BJ (cell line): ENCODE results near the gene TCF4. TPM values are rescaled to one million over a fixed set of nuclear protein-coding genes. Genes with fewer than 3 reads are reported as not detected.
A peak's percentile ranks its signal among the peaks of the same experiment; 100 is the strongest.

Experiments
- CTCF ChIA-PET: fragments of 350-600 bp; formaldehyde crosslinking; extraction: SDS; loops from one replicate; lab custom pipeline; 2021; ENCODE audit warnings: antibody characterized with exemption, inconsistent platforms; lab: Yijun Ruan, JAX
- POLR2A ChIA-PET: fragments of 300-600 bp; sonication (Branson Sonifier 250); formaldehyde crosslinking; extraction: SDS; loops from one replicate; lab custom pipeline; 2021; ENCODE audit warnings: antibody characterized with exemption; lab: Charles Lee
- DNase-seq: peaks from one replicate; pipeline ENCODE4 v3.0.0-alpha.2; 2011; ENCODE audit warnings: low read depth
- H3K27me3 ChIP-seq: 2 replicates; pipeline ENCODE4 v1.6.0; 2011; ENCODE audit warnings: low read length; ENCODE audit not compliant: control insufficient read depth, insufficient read depth
- H3K36me3 ChIP-seq: 2 replicates; pipeline ENCODE4 v1.5.1; 2011; ENCODE audit warnings: low read length; ENCODE audit not compliant: control insufficient read depth, insufficient read depth
- H3K4me3 ChIP-seq: 2 replicates; pipeline ENCODE4 v1.5.1; 2011; ENCODE audit warnings: low read depth, mild to moderate bottlenecking, control low read depth, low read length
- CTCF ChIP-seq: IDR thresholded peaks from 2 replicates; pipeline ENCODE4 v1.5.1; 2011; ENCODE audit warnings: low read depth, mild to moderate bottlenecking, control low read depth, inconsistent platforms, low read length, moderate library complexity; ENCODE audit not compliant: insufficient read depth
- polyA plus RNA-seq: library from polyadenylated mRNA; depleted of rRNA; stranded (reverse); fragments of >200 nt; gene quantifications from 2 replicates; pipeline ENCODE4 v1.2.3, GENCODE V29; 2011

The TCF4 gene
- polyA plus RNA-seq, 1 experiment: 65.8 TPM

GRCh38 chr18:55432307-55433040 lies 155.5 kb downstream of the TCF4 start:
- no peak overlapping the region for H3K4me3 ChIP-seq
- no peaks in the 10 kb centered on the region for H3K36me3 ChIP-seq
- POLR2A ChIA-PET: no interaction called here
- CTCF ChIA-PET: no interaction called here
- no peaks in the 10 kb centered on the region for H3K27me3 ChIP-seq
- no peak for TF ChIP-seq CTCF
- no peak for DNase-seq

- Histone ChIP-seq H3K27me3 (no peaks in the 10 kb centered on the region), H3K36me3 (no peaks in the 10 kb centered on the region), H3K4me3 (no peak overlapping the region)
- POLR2A ChIA-PET: interaction anchor here (0.7 kb wide), 2 partner anchors 48 to 154 kb away, joined by 3 to 5 read pairs; no protein-coding TSS in a partner anchor
- CTCF ChIA-PET: interaction anchor here (0.7 kb wide), 1 partner anchor 183 kb away, joined by 4 read pairs; no protein-coding TSS in a partner anchor
- no peak for DNase-seq
- no peak for TF ChIP-seq CTCF
Measured at GRCh38 chr18:55430026-55430425, 158.0 kb downstream of the TCF4 start.

GRCh38 chr18:55427951-55428350 lies 160.0 kb downstream of the TCF4 start:
- CTCF ChIA-PET: no interaction called here

GRCh38 chr18:55425698-55426097 lies 162.3 kb downstream of the TCF4 start:
- Histone ChIP-seq H3K36me3 (no peaks in the 10 kb centered on the region), H3K4me3 (no peak overlapping the region), H3K27me3 (no peaks in the 10 kb centered on the region)
- no peak for DNase-seq
- POLR2A ChIA-PET: no interaction called here
- CTCF ChIA-PET: interaction anchor here (0.9 kb wide), 1 partner anchor 10 kb away, joined by 3 read pairs; no protein-coding TSS in a partner anchor
- TF ChIP-seq CTCF: no peak

More at GRCh38 chr18:55427951-55428350, 160.0 kb downstream of the TCF4 start:
- POLR2A ChIA-PET: no interaction called here
- DNase-seq: no peak
- H3K27me3 ChIP-seq: no peaks in the 10 kb centered on the region
- no peaks in the 10 kb centered on the region for H3K36me3 ChIP-seq
- H3K4me3 ChIP-seq: no peak overlapping the region
- no peak for TF ChIP-seq CTCF

- DNase-seq: no peak
- H3K4me3 ChIP-seq: peak overlapping the region; percentile 42
- H3K27me3 ChIP-seq: no peaks in the 10 kb centered on the region
- no peaks in the 10 kb centered on the region for H3K36me3 ChIP-seq
- ChIA-PET POLR2A (no interaction called here), CTCF (no interaction called here)
- no peak for TF ChIP-seq CTCF
Measured at GRCh38 chr18:55422456-55423180, 165.4 kb downstream of the TCF4 start.
